HG03354 (cell line): ENCODE data around the gene CA6.
"Not testable (repeated sequence)": the region's sequence is repeated elsewhere in the genome, so short reads cannot be mapped to it uniquely, and the experiment has no call there.

Experiments used
- ATAC-seq: cut with Tn5 transposase; IDR thresholded peaks from one replicate; pipeline ENCODE4 v1.9.1; 2021; ENCODE audit warnings: mild to moderate bottlenecking; ENCODE audit not compliant: unreplicated experiment, poor library complexity, severe bottlenecking

The CA6 gene

GRCh38 chr1:8993962-8994675 lies 48.5 kb downstream of the CA6 start:
- ATAC-seq, result not testable (repeated sequence)

GRCh38 chr1:9001534-9002214 lies 56.0 kb downstream of the CA6 start:
- ATAC-seq, result not testable (repeated sequence)

GRCh38 chr1:9002215-9002560 lies 56.5 kb downstream of the CA6 start:
- ATAC-seq, result not testable (repeated sequence)

GRCh38 chr1:9004031-9004699 lies 58.5 kb downstream of the CA6 start:
- no peak for ATAC-seq

DNA sequence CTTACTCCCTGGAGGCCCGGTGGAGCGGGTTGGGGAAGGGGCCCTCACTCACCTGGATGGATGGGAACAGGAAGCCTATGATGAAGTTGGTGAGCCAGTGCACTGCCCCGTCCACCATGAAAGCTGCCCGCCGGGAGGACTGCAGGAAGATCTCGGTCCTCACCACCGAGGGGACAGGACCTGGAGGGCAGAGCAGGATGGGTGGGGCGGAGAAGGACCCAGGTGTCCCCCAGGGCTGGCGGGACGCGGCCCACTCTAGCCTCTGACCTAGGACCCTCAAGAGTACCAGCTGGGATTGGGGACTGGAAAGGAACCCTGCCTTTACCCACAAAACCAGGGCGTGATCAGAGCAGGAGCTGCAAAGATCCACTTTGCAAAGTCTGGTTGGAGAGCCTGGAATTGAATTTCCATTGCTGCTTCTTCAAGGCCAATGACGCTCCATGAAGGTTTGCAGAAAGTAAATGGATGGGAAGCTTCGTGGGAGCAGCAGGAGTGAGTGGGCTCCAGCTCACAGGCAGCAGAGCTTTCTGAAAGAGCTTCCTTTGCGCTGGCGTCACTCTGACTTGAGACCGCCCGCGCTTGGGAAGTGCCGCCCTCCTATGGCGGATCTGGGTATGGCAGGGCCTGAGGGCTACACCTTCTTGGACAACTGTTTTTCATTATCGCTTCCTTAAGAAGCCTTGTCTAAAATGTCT lies 59.2 kb downstream of the CA6 start:
- ATAC-seq, result no peak

- ATAC-seq, result no peak
These were observed 59.7 kb downstream of the CA6 start for GRCh38 chr1:9005395-9005708.

GRCh38 chr1:9006956-9007615 lies 61.4 kb downstream of the CA6 start:
- no peak for ATAC-seq

DNA sequence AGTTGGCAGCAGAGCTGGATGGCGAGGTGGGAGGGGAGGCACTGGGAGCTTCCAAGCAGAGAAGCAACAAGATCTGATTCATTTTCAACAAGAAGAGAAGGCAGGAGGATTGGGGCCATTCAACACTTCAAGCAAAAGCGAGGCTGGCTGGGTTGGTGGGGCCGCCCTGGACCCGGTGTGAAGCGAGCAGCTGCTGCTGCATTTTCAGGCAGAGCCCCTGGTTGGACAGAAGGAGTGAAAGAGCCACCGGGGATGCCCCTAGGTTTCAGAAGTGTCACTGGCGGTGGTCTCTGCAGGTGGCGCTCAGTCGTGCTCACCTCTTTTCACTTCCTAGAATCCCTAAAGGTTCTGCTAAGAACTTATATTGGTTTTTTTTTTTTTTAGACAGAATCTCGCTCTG lies 62.6 kb downstream of the CA6 start:
- no peak for ATAC-seq

GRCh38 chr1:9009438-9010370 lies 64.0 kb downstream of the CA6 start:
- ATAC-seq, result no peak

DNA sequence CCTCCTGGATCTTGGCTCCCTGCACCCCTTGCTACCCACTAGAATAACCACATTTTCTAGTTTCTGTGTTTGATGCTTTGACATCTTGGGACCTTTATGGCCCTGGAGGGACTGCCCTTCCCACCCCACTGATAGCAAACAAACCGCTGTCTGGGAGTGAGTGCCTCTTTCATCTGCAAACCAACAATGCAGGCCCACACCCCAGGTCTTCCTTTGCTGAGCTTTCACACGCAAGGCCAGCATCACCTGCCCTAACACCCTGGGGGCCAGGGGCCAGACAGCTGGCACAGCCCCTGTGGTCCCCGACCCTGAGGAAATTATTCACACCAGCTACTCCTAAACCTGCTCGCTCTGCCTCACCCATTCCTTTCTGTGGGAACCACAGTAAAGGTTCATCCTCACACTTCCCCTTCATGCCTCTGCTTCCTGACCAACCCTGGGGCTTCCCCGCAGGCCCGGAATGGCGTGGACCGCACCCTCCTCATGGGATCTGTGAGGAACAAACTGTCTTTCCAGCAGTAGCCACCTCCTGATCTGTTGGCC lies 65.2 kb downstream of the CA6 start:
- ATAC-seq, result no peak

- no peak for ATAC-seq
These were observed 68.2 kb downstream of the CA6 start for GRCh38 chr1:9013819-9014218.

DNA sequence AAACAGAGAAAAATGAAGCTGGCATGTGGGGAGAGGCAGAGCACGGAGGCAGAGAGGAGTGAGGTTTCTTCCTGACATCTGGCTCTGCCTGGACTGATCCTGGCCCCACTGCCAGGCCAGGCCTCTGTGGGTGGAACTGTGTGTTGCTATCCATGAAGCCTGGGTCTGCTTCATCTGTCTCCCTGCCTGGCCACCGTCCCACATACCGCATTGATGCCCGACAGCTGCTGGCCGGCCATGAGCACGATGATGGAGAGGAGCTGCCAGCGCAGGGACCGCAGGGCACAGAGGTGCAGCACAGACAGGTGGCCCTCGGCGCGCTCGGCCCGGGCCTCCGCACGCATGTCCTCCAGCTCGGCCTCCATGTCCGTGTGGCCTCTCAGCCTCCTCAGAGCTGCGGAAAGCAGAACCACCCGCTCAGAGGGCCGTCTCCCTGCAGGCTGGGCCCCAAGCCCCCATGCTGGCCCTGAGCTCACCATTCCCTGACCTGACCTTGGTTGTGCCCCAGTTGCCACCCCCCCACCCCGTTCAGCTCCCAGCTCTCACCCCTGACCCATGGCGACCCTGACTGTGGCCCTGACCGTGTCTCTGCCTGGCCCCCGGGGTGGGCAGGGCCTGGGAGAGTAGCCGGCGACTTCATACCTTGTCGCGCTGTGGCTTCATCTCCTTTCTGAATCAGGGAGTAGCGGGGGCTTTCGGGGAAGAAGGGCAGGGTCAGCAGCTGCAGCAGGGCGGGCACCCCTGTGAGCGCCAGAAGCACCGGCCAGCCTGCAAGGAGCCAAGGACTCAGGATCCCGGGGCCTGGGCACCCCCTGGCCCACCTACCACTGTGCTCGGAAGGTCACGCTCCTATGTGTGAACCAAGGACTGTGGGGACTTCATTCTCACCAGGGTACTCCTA lies 69.1 kb downstream of the CA6 start:
- no peak for ATAC-seq

GRCh38 chr1:9016455-9016854 lies 70.8 kb downstream of the CA6 start:
- ATAC-seq, result no peak

- ATAC-seq, result no peak
These were observed 72.7 kb downstream of the CA6 start for GRCh38 chr1:9018333-9018732.

GRCh38 chr1:9019896-9020295 lies 74.2 kb downstream of the CA6 start:
- no peak for ATAC-seq

GRCh38 chr1:9020305-9020704 lies 74.6 kb downstream of the CA6 start:
- no peak for ATAC-seq

- not testable (repeated sequence) for ATAC-seq
These were observed 76.5 kb downstream of the CA6 start for GRCh38 chr1:9022026-9022738.
